OCI-LY7 (cell line): ENCODE results near the gene NLGN4X. TPM values are rescaled to one million over a fixed set of nuclear protein-coding genes. Genes with fewer than 3 reads are reported as not detected.

ENCODE experiments used
- BruUV-seq: library from RNA; stranded (reverse); fragments of 400-500 nt; replicated peaks from 2 replicates; lab custom pipeline; 2021; lab: Mats Ljungman, UMichigan
- CTCF ChIA-PET: fragments of 300-600 bp; sonication (Branson Sonifier 250); formaldehyde crosslinking; loops from one replicate; lab custom pipeline; 2022; ENCODE audit warnings: antibody characterized with exemption; ENCODE audit not compliant: unreplicated experiment; lab: Charles Lee
- POLR2A ChIA-PET: fragments of 300-600 bp; sonication (Branson Sonifier 250); formaldehyde crosslinking; loops from one replicate; lab custom pipeline; 2022; ENCODE audit warnings: antibody characterized with exemption; lab: Charles Lee
- DNase-seq: peaks from one replicate; pipeline ENCODE4 v3.0.0-alpha.2; 2015; ENCODE audit warnings: low spot score
- H2AFZ ChIP-seq: fragments of 200-600 bp; sonication (generic), shearing (Covaris generic); 2 replicates; pipeline ENCODE4 v1.6.1; 2014; ENCODE audit warnings: mild to moderate bottlenecking, antibody characterized with exemption, low read length, moderate library complexity
- H3K27ac ChIP-seq: fragments of 200-600 bp; sonication (generic); 2 replicates; pipeline ENCODE4 v1.5.1; 2014; ENCODE audit warnings: mixed run types, low read depth, mild to moderate bottlenecking, moderate library complexity, low read length, inconsistent platforms; ENCODE audit not compliant: poor library complexity, severe bottlenecking
- H3K36me3 ChIP-seq: fragments of 200-600 bp; sonication (generic); 2 replicates; pipeline ENCODE4 v1.6.1; 2014; ENCODE audit warnings: mild to moderate bottlenecking, antibody characterized with exemption, low read length, moderate library complexity, mixed read lengths; ENCODE audit not compliant: insufficient read depth
- H3K4me1 ChIP-seq: fragments of 200-600 bp; sonication (generic); 2 replicates; pipeline ENCODE4 v1.5.1; 2014; ENCODE audit warnings: mild to moderate bottlenecking, low read length; ENCODE audit not compliant: insufficient read depth, poor library complexity, severe bottlenecking
- H3K4me2 ChIP-seq: fragments of 200-600 bp; sonication (generic); 2 replicates; pipeline ENCODE4 v1.6.1; 2014; ENCODE audit warnings: mild to moderate bottlenecking, low read length
- H3K4me3 ChIP-seq: fragments of 200-600 bp; sonication (generic); 2 replicates; pipeline ENCODE4 v1.5.1; 2014; ENCODE audit warnings: mild to moderate bottlenecking, low read depth, low read length; ENCODE audit not compliant: poor library complexity, severe bottlenecking
- H3K79me2 ChIP-seq: fragments of 200-600 bp; sonication (generic); 2 replicates; pipeline ENCODE4 v1.6.1; 2016; ENCODE audit warnings: low read depth, mild to moderate bottlenecking, low read length, moderate library complexity, mixed read lengths; ENCODE audit not compliant: insufficient read depth
- H3K9me2 ChIP-seq: fragments of 200-600 bp; sonication (generic); 2 replicates; pipeline ENCODE4 v1.6.1; 2016; ENCODE audit warnings: mild to moderate bottlenecking, low read length, mixed read lengths; ENCODE audit not compliant: insufficient read depth
- H3K9me3 ChIP-seq: fragments of 200-600 bp; sonication (generic); 2 replicates; pipeline ENCODE4 v1.6.1; 2014; ENCODE audit warnings: mild to moderate bottlenecking, mixed run types, low read length, mixed read lengths
- H4K20me1 ChIP-seq: fragments of 200-600 bp; sonication (generic); 2 replicates; pipeline ENCODE4 v1.6.1; 2014; ENCODE audit warnings: mild to moderate bottlenecking, antibody characterized with exemption, low read length, moderate library complexity, mixed read lengths; ENCODE audit not compliant: insufficient read depth
- CTCF ChIP-seq: fragments of 200-600 bp; sonication (generic); conservative IDR thresholded peaks from 2 replicates; pipeline ENCODE4 v1.5.1; 2014; ENCODE audit warnings: mild to moderate bottlenecking, antibody characterized with exemption, low read length, moderate library complexity, mixed read lengths
- EZH2phosphoT487 ChIP-seq: fragments of 200-600 bp; sonication (generic); IDR thresholded peaks from 2 replicates; pipeline ENCODE4 v1.6.1; 2018; ENCODE audit warnings: low read depth, borderline replicate concordance, mild to moderate bottlenecking, mixed run types, antibody characterized with exemption, low read length, moderate library complexity, mixed read lengths
- intact Hi-C: fragments of 100-400 bp; cut with micrococcal nuclease; formaldehyde crosslinking; loops from one replicate; pipeline ENCODE4 v1.10.0; 2022; ENCODE audit not compliant: unreplicated experiment
- total RNA-seq, 2 experiments: library from RNA; depleted of rRNA in 1 of 2; stranded (reverse); fragments of >200 nt in 1 of 2; shearing (Covaris generic) in 1 of 2; gene quantifications; 2 replicates each; pipeline ENCODE4 v1.2.3, GENCODE V29; 2014 to 2022

The NLGN4X gene
- total RNA-seq, 2 experiments from 2014 or later, result 0.55 TPM; not detected in 1

- intact Hi-C loops, result no loop called here
- Histone ChIP-seq H3K79me2 (no peaks in the 10 kb centered on the region), H3K27ac (no peak overlapping the region), H3K9me2 (no peaks in the 10 kb centered on the region), H4K20me1 (no peaks in the 10 kb centered on the region), H2AFZ (no peak overlapping the region), H3K9me3 (no peaks in the 10 kb centered on the region), H3K4me2 (no peak overlapping the region), H3K4me1 (no peaks in the 10 kb centered on the region), H3K4me3 (no peak overlapping the region), H3K36me3 (no peaks in the 10 kb centered on the region)
- no peak for TF ChIP-seq EZH2phosphoT487
- no peak for TF ChIP-seq CTCF
- POLR2A ChIA-PET, result no interaction called here
- no TSS peak for BruUV-seq
- no peak for DNase-seq
- CTCF ChIA-PET, result no interaction called here
Observed at GRCh38 chrX:6019076-6019475, 209.6 kb downstream of the NLGN4X start.

- Histone ChIP-seq H3K4me1 (no peaks in the 10 kb centered on the region), H3K9me2 (no peaks in the 10 kb centered on the region), H3K4me2 (no peak overlapping the region), H3K27ac (no peak overlapping the region), H4K20me1 (no peaks in the 10 kb centered on the region), H3K4me3 (no peak overlapping the region), H3K79me2 (no peaks in the 10 kb centered on the region), H3K36me3 (no peaks in the 10 kb centered on the region), H2AFZ (no peak overlapping the region), H3K9me3 (no peaks in the 10 kb centered on the region)
- no peak for TF ChIP-seq EZH2phosphoT487
- no peak for TF ChIP-seq CTCF
- intact Hi-C loops, result no loop called here
- DNase-seq, result no peak
- ChIA-PET POLR2A (no interaction called here), CTCF (no interaction called here)
- no TSS peak for BruUV-seq
Observed at GRCh38 chrX:6015423-6015822, 213.2 kb downstream of the NLGN4X start.

- intact Hi-C loops, result no loop called here
Observed at GRCh38 chrX:6012357-6012756, 216.3 kb downstream of the NLGN4X start.

More at GRCh38 chrX:6012357-6012756, 216.3 kb downstream of the NLGN4X start:
- Histone ChIP-seq H2AFZ (no peak overlapping the region), H3K4me2 (no peak overlapping the region), H3K9me2 (no peaks in the 10 kb centered on the region), H3K79me2 (no peaks in the 10 kb centered on the region), H3K36me3 (no peaks in the 10 kb centered on the region), H3K4me1 (no peaks in the 10 kb centered on the region), H3K9me3 (no peaks in the 10 kb centered on the region), H3K27ac (no peak overlapping the region), H4K20me1 (no peaks in the 10 kb centered on the region), H3K4me3 (no peak overlapping the region)
- BruUV-seq, result no TSS peak
- POLR2A ChIA-PET, result no interaction called here
- DNase-seq, result no peak
- CTCF ChIA-PET, result no interaction called here
- TF ChIP-seq EZH2phosphoT487 (no peak), CTCF (no peak)
